ENCODE measurements around the gene PPP2R2C.

Gene PPP2R2C

GRCh38 chr4:6500481-6501140, 28.2 kb upstream of the PPP2R2C start:
- CTCF ChIA-PET, result no interaction called here
- no peaks in the 10 kb centered on the region for H3K36me3 Mint-ChIP-seq
- peaks cover 9% of the 10 kb centered on the region for H3K9me3 Mint-ChIP-seq
- H3K4me1 Mint-ChIP-seq, result no peaks in the 10 kb centered on the region
- peaks cover 11% of the 10 kb centered on the region for H3K27me3 Mint-ChIP-seq
- H3K27ac Mint-ChIP-seq, result no peak overlapping the region
- DNase-seq, result no peak
- no peak overlapping the region for H3K4me3 Mint-ChIP-seq

GRCh38 chr4:6499238-6499600, 26.8 kb upstream of the PPP2R2C start:
- Mint-ChIP-seq H3K4me3 (no peak overlapping the region), H3K27ac (no peak overlapping the region), H3K27me3 (peaks cover 11% of the 10 kb centered on the region), H3K9me3 (peaks cover 4% of the 10 kb centered on the region), H3K4me1 (no peaks in the 10 kb centered on the region), H3K36me3 (no peaks in the 10 kb centered on the region)
- CTCF ChIA-PET, result no interaction called here
- no peak for DNase-seq

- Mint-ChIP-seq H3K9me3 (no peaks in the 10 kb centered on the region), H3K4me1 (no peaks in the 10 kb centered on the region), H3K27ac (no peak overlapping the region), H3K36me3 (no peaks in the 10 kb centered on the region), H3K4me3 (no peak overlapping the region), H3K27me3 (peaks cover 15% of the 10 kb centered on the region)
- no peak for DNase-seq
- CTCF ChIA-PET, result no interaction called here
These were observed 26.3 kb upstream of the PPP2R2C start for GRCh38 chr4:6498511-6499237.

- no peak overlapping the region for H3K27ac Mint-ChIP-seq
- H3K9me3 Mint-ChIP-seq, result peaks cover 3% of the 10 kb centered on the region
- DNase-seq, result no peak
- H3K4me1 Mint-ChIP-seq, result no peaks in the 10 kb centered on the region
- CTCF ChIA-PET, result no interaction called here
- no peaks in the 10 kb centered on the region for H3K36me3 Mint-ChIP-seq
- no peak overlapping the region for H3K4me3 Mint-ChIP-seq
- peaks cover 21% of the 10 kb centered on the region for H3K27me3 Mint-ChIP-seq
These were observed 25.4 kb upstream of the PPP2R2C start for GRCh38 chr4:6497796-6498195.

GRCh38 chr4:6495736-6496135, 23.3 kb upstream of the PPP2R2C start:
- CTCF ChIA-PET, result no interaction called here
- no peaks in the 10 kb centered on the region for H3K4me1 Mint-ChIP-seq
- peaks cover 15% of the 10 kb centered on the region for H3K27me3 Mint-ChIP-seq
- peaks cover 5% of the 10 kb centered on the region for H3K9me3 Mint-ChIP-seq
- H3K27ac Mint-ChIP-seq, result no peak overlapping the region
- no peak for DNase-seq
- no peaks in the 10 kb centered on the region for H3K36me3 Mint-ChIP-seq
- no peak overlapping the region for H3K4me3 Mint-ChIP-seq

- CTCF ChIA-PET, result no interaction called here
- Mint-ChIP-seq H3K27me3 (peaks cover 15% of the 10 kb centered on the region), H3K9me3 (peaks cover 5% of the 10 kb centered on the region), H3K4me3 (no peak overlapping the region), H3K27ac (no peak overlapping the region), H3K36me3 (no peaks in the 10 kb centered on the region), H3K4me1 (no peaks in the 10 kb centered on the region)
- DNase-seq, result no peak
These were observed 22.8 kb upstream of the PPP2R2C start for GRCh38 chr4:6495296-6495590.

- Mint-ChIP-seq H3K4me1 (no peaks in the 10 kb centered on the region), H3K36me3 (no peaks in the 10 kb centered on the region), H3K4me3 (no peak overlapping the region), H3K27me3 (peaks cover 19% of the 10 kb centered on the region), H3K27ac (no peak overlapping the region), H3K9me3 (peaks cover 5% of the 10 kb centered on the region)
- no peak for DNase-seq
- CTCF ChIA-PET, result no interaction called here
These were observed 22.2 kb upstream of the PPP2R2C start for GRCh38 chr4:6494431-6495295.

- H3K27me3 Mint-ChIP-seq, result peaks cover 16% of the 10 kb centered on the region
- no peak overlapping the region for H3K27ac Mint-ChIP-seq
- CTCF ChIA-PET, result no interaction called here
- H3K4me1 Mint-ChIP-seq, result no peaks in the 10 kb centered on the region
- DNase-seq, result no peak
- H3K4me3 Mint-ChIP-seq, result no peak overlapping the region
- no peaks in the 10 kb centered on the region for H3K36me3 Mint-ChIP-seq
- peaks cover 5% of the 10 kb centered on the region for H3K9me3 Mint-ChIP-seq
These were observed 21.4 kb upstream of the PPP2R2C start for GRCh38 chr4:6493658-6494304.

- Mint-ChIP-seq H3K36me3 (no peaks in the 10 kb centered on the region), H3K9me3 (peaks cover 5% of the 10 kb centered on the region), H3K4me3 (no peak overlapping the region), H3K27me3 (peaks cover 14% of the 10 kb centered on the region), H3K27ac (no peak overlapping the region), H3K4me1 (no peaks in the 10 kb centered on the region)
- CTCF ChIA-PET, result no interaction called here
- no peak for DNase-seq
These were observed 20.6 kb upstream of the PPP2R2C start for GRCh38 chr4:6492861-6493657.

- CTCF ChIA-PET, result interaction anchor here (0.6 kb wide), 1 partner anchor 1331 kb away, joined by 3 read pairs; no protein-coding TSS in a partner anchor
- no peak overlapping the region for H3K4me3 Mint-ChIP-seq
- H3K9me3 Mint-ChIP-seq, result peaks cover 8% of the 10 kb centered on the region
- no peak for DNase-seq
- H3K27ac Mint-ChIP-seq, result no peak overlapping the region
- peaks cover 14% of the 10 kb centered on the region for H3K27me3 Mint-ChIP-seq
- no peaks in the 10 kb centered on the region for H3K4me1 Mint-ChIP-seq
- H3K36me3 Mint-ChIP-seq, result no peaks in the 10 kb centered on the region
These were observed 19.7 kb upstream of the PPP2R2C start for GRCh38 chr4:6492027-6492590.

- H3K27me3 Mint-ChIP-seq, result peaks cover 14% of the 10 kb centered on the region
- H3K4me1 Mint-ChIP-seq, result no peaks in the 10 kb centered on the region
- no peak overlapping the region for H3K27ac Mint-ChIP-seq
- H3K9me3 Mint-ChIP-seq, result peaks cover 8% of the 10 kb centered on the region
- DNase-seq, result no peak
- H3K36me3 Mint-ChIP-seq, result no peaks in the 10 kb centered on the region
- H3K4me3 Mint-ChIP-seq, result no peak overlapping the region
- CTCF ChIA-PET, result interaction anchor here (0.6 kb wide), 1 partner anchor 1332 kb away, joined by 3 read pairs; no protein-coding TSS in a partner anchor
These were observed 18.8 kb upstream of the PPP2R2C start for GRCh38 chr4:6491235-6491634.

- Mint-ChIP-seq H3K4me3 (no peak overlapping the region), H3K27me3 (peaks cover 14% of the 10 kb centered on the region), H3K9me3 (peaks cover 8% of the 10 kb centered on the region), H3K4me1 (no peaks in the 10 kb centered on the region), H3K27ac (no peak overlapping the region), H3K36me3 (no peaks in the 10 kb centered on the region)
- DNase-seq, result no peak
- CTCF ChIA-PET, result interaction anchor here (0.6 kb wide), 1 partner anchor 1984 kb away, joined by 3 read pairs; no protein-coding TSS in a partner anchor
These were observed 17.5 kb upstream of the PPP2R2C start for GRCh38 chr4:6489927-6490326.

- Mint-ChIP-seq H3K4me1 (no peaks in the 10 kb centered on the region), H3K9me3 (peaks cover 5% of the 10 kb centered on the region), H3K4me3 (no peak overlapping the region), H3K27me3 (peaks cover 3% of the 10 kb centered on the region), H3K27ac (no peak overlapping the region), H3K36me3 (no peaks in the 10 kb centered on the region)
- CTCF ChIA-PET, result no interaction called here
- no peak for DNase-seq
These were observed 15.1 kb upstream of the PPP2R2C start for GRCh38 chr4:6487466-6487865.

Data from activated naive CD4-positive, alpha-beta T cell treated with anti-CD3 and anti-CD28 coated beads, Interleukin-2, amount 10 ng/mL, durations not matched to agents 7 days and 5 days (primary cell).